ENCODE data around the gene PLXNA4.

GRCh38 chr7:132412435-132412834 lies 163.8 kb downstream of the PLXNA4 start:
- no peak for TF ChIP-seq MCM2 (IDR thresholded peaks at IDR 0.05; ENCODE audit: low read depth)
- TF ChIP-seq ZSCAN29 (IDR thresholded peaks at IDR 0.05), result no peak
- TF ChIP-seq MAZ (CRISPR knock-in tag; conservative IDR thresholded peaks at IDR 0.05 in 1 of 2, IDR thresholded peaks at IDR 0.05 in 1 of 2), result no peak
- TF ChIP-seq AFF4 (CRISPR knock-in tag; IDR thresholded peaks at IDR 0.05), result no peak
- TF ChIP-seq MEF2D (tag; conservative IDR thresholded peaks at IDR 0.05; ENCODE audit: low read depth), result no peak
- no peak for TF ChIP-seq TAF1 (IDR thresholded peaks at IDR 0.05; ENCODE audit: control insufficient read depth, extremely low read depth, insufficient read depth, low read length, severe bottlenecking)
